GM12878 (cell line): ENCODE measurements around the gene HORMAD2. TPM values are rescaled to one million over a fixed set of nuclear protein-coding genes. Genes with fewer than 3 reads are reported as not detected.
A peak's percentile ranks its signal among the peaks of the same experiment; 100 is the strongest.

Source experiments
- ATAC-seq: fragments of 200-7000 bp; cut with Tn5 transposase; 3 replicates; pipeline ENCODE4 v1.9.1; 2020; ENCODE audit warnings: mild to moderate bottlenecking, moderate library complexity
- BruUV-seq: library from RNA; stranded (reverse); fragments of 400-500 nt; replicated peaks from 2 replicates; lab custom pipeline; 2021; lab: Mats Ljungman, UMichigan
- CTCF ChIA-PET: fragments of 300-600 bp; sonication (Branson Sonifier 250); formaldehyde crosslinking; extraction: SDS; loops from one replicate; lab custom pipeline; 2021; ENCODE audit warnings: inconsistent platforms; lab: Yijun Ruan, JAX
- POLR2A ChIA-PET: fragments of 350-600 bp; formaldehyde crosslinking; extraction: SDS; loops from one replicate; lab custom pipeline; 2021; ENCODE audit warnings: inconsistent platforms; lab: Charles Lee
- RAD21 ChIA-PET: fragments of 300-600 bp; sonication (Branson Sonifier 250); formaldehyde crosslinking; loops from one replicate; lab custom pipeline; 2023; ENCODE audit warnings: antibody characterized with exemption; ENCODE audit not compliant: unreplicated experiment; lab: Charles Lee
- SMC1A ChIA-PET: fragments of 300-600 bp; sonication (Branson Sonifier 250); formaldehyde crosslinking; loops from one replicate; lab custom pipeline; 2023; ENCODE audit not compliant: unreplicated experiment, uncharacterized antibody; lab: Charles Lee
- DNase-seq: peaks from one replicate; pipeline ENCODE4 v3.0.0-alpha.2; 2011; ENCODE audit warnings: low read depth, low spot score
- FAIRE-seq: peaks from 3 replicates; lab custom pipeline; 2011; peaks lifted over from hg19 to GRCh38; lab: Jason Lieb, UNC
- H2AFZ ChIP-seq: 2 replicates; pipeline ENCODE4 v1.6.0; 2011; ENCODE audit warnings: low read depth, low read length, control low read depth; ENCODE audit not compliant: control insufficient read depth
- H3K27ac ChIP-seq: 2 replicates; pipeline ENCODE4 v1.5.1; 2011; ENCODE audit warnings: control low read depth; ENCODE audit not compliant: control insufficient read depth, insufficient read depth
- H3K27me3 ChIP-seq, 2 experiments: replicated peaks in 1 of 2; 2 replicates each; pipeline versions ENCODE4 v1.6.0 to v1.6.1; 2011; ENCODE audit warnings: low read length in 1 of 2; ENCODE audit not compliant: control insufficient read depth in 2 of 2, insufficient read depth in 2 of 2
- H3K36me3 ChIP-seq, 2 experiments: 2 replicates each; pipeline ENCODE4 v1.5.1; 2011; ENCODE audit warnings: low read length in 1 of 2; ENCODE audit not compliant: control insufficient read depth in 2 of 2, insufficient read depth in 2 of 2
- H3K4me1 ChIP-seq: 2 replicates; pipeline ENCODE4 v1.6.1; 2011; ENCODE audit warnings: mild to moderate bottlenecking, low read length, moderate library complexity, mixed read lengths; ENCODE audit not compliant: control insufficient read depth, insufficient read depth
- H3K4me2 ChIP-seq: 2 replicates; pipeline ENCODE4 v1.6.0; 2011; ENCODE audit warnings: control low read depth; ENCODE audit not compliant: control insufficient read depth, insufficient read depth
- H3K4me3 ChIP-seq: fragments of 200-600 bp; sonication (generic); 2 replicates; pipeline ENCODE4 v1.5.1; 2016
- H3K79me2 ChIP-seq: 2 replicates; pipeline ENCODE4 v1.6.0; 2011; ENCODE audit warnings: low read length; ENCODE audit not compliant: control insufficient read depth, insufficient read depth
- H3K9ac ChIP-seq: 2 replicates; pipeline ENCODE4 v1.8.0; 2011; ENCODE audit warnings: low read length, control low read depth, mixed read lengths; ENCODE audit not compliant: control insufficient read depth, insufficient read depth
- H3K9me3 ChIP-seq: replicated peaks from 3 replicates; pipeline ENCODE4 v1.5.1; 2011; ENCODE audit warnings: mild to moderate bottlenecking, low read length; ENCODE audit not compliant: control insufficient read depth, insufficient read depth
- H4K20me1 ChIP-seq: 2 replicates; pipeline ENCODE4 v1.6.0; 2011; ENCODE audit not compliant: control insufficient read depth, insufficient read depth
- BHLHE40 ChIP-seq, 2 experiments: fragments of 450-650 bp in 1 of 2; IDR thresholded peaks; 2 replicates each; pipeline ENCODE4 v1.6.1; 2011 to 2017; ENCODE audit warnings: low read depth in 2 of 2, borderline replicate concordance in 1 of 2, improper control_type of control experiment in 1 of 2, low read length in 1 of 2, mild to moderate bottlenecking in 1 of 2
- SRF ChIP-seq, 2 experiments: IDR thresholded peaks; 2 replicates each; pipeline ENCODE4 v1.6.1; 2011; ENCODE audit warnings: low read depth in 2 of 2, low read length in 2 of 2, mild to moderate bottlenecking in 1 of 2, moderate library complexity in 1 of 2
- WGBS: methylation state at CpG from one replicate; pipeline ENCODE4 v1.1.6; 2016; ENCODE audit warnings: low lambda C conversion rate; ENCODE audit not compliant: insufficient replicate concordance, insufficient coverage; ENCODE audit errors: missing lambda C conversion rate; 5-methylcytosine and 5-hydroxymethylcytosine counted together
- in situ Hi-C: fragments of 300-500 bp; cut with MboI; formaldehyde crosslinking; loops from 9 replicates; pipeline ENCODE4 v1.14.3; 2018; ENCODE audit warnings: mixed read lengths
- intact Hi-C: fragments of 100-400 bp; cut with micrococcal nuclease; formaldehyde crosslinking; loops from one replicate; pipeline ENCODE4 v1.14.2; 2022; ENCODE audit not compliant: unreplicated experiment
- polyA plus RNA-seq, 11 experiments: library from polyadenylated mRNA; depleted of rRNA in 4 of 11; unstranded in 6 of 11; stranded (reverse) in 5 of 11; fragments of >200 nt; fragmentation: Nextera tagmentation in 4 of 11; fragmentation: Illumina TruSeq in 1 of 11; extraction: Ambion mirVana in 4 of 11; extraction: Trizol in 1 of 11; gene quantifications; 1 replicate in 1 of 11; 2 replicates in 10 of 11; pipeline versions ENCODE4 v1.2.1 to v1.2.3, GENCODE V29; 2011 to 2016; ENCODE audit warnings: inconsistent platforms in 2 of 11, missing spikeins in 2 of 11, low read depth in 1 of 11
- total RNA-seq, 4 experiments: library from RNA; depleted of rRNA in 3 of 4; stranded (reverse); fragments of >200 nt in 3 of 4; fragmentation: Illumina TruSeq in 1 of 4; extraction: Trizol in 1 of 4; gene quantifications; 2 replicates each; pipeline versions ENCODE4 v1.2.1 to v1.2.3, GENCODE V29; 2013 to 2021
- TF ChIP-seq, protein P1 (sequence below): fragments of 450-650 bp; IDR thresholded peaks from 2 replicates; pipeline ENCODE4 v1.6.1; 2017; ENCODE audit warnings: low read depth, mild to moderate bottlenecking, moderate library complexity
- TF ChIP-seq, protein P2 (sequence below): fragments of 450-650 bp; IDR thresholded peaks from 2 replicates; pipeline ENCODE4 v1.6.1; 2016; ENCODE audit warnings: mild to moderate bottlenecking

HORMAD2 gene
- total and polyA plus RNA-seq, 10 of the 15 experiments (the other 5 are each of a cell fraction or from before 2014, with no cell fraction given): 0.07 to 0.13 TPM; not detected in 8

DNA sequence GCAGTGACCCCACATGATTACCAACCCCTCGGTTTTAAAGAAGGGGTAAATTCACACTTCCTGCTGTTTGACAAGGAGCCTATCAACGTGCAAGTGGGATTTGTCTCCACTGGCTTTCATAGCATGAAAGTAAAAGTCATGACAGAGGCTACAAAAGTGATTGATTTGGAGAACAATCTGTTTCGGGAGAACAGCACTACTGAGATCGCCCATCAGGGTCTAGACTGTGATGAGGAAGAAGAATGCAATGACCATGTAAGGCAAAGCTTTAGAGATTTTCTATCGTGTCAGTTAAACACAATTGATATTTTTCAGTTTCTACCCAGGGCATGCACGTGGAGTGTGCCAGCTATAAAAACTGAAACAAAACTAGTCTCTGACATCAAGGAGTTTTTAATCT lies 41.7 kb downstream of the HORMAD2 start:
- H3K9me3 ChIP-seq: no peaks in the 10 kb centered on the region
- DNase-seq (peak; percentile 2), FAIRE-seq (no peak)
- RAD21 ChIA-PET: interaction anchor here (1.3 kb wide), 1 partner anchor 56 kb away, joined by 3 read pairs; no protein-coding TSS in a partner anchor
- in situ Hi-C loops: no loop called here
- TF ChIP-seq, protein P1, sequence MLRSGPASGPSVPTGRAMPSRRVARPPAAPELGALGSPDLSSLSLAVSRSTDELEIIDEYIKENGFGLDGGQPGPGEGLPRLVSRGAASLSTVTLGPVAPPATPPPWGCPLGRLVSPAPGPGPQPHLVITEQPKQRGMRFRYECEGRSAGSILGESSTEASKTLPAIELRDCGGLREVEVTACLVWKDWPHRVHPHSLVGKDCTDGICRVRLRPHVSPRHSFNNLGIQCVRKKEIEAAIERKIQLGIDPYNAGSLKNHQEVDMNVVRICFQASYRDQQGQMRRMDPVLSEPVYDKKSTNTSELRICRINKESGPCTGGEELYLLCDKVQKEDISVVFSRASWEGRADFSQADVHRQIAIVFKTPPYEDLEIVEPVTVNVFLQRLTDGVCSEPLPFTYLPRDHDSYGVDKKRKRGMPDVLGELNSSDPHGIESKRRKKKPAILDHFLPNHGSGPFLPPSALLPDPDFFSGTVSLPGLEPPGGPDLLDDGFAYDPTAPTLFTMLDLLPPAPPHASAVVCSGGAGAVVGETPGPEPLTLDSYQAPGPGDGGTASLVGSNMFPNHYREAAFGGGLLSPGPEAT: no peak
- TF ChIP-seq SRF (IDR thresholded peaks at IDR 0.05; ENCODE audit: low read depth in 2 of 2, low read length in 2 of 2): peak; percentile 50 to 57; a peak in 2 of 4 replicates
- TF ChIP-seq, protein P2, sequence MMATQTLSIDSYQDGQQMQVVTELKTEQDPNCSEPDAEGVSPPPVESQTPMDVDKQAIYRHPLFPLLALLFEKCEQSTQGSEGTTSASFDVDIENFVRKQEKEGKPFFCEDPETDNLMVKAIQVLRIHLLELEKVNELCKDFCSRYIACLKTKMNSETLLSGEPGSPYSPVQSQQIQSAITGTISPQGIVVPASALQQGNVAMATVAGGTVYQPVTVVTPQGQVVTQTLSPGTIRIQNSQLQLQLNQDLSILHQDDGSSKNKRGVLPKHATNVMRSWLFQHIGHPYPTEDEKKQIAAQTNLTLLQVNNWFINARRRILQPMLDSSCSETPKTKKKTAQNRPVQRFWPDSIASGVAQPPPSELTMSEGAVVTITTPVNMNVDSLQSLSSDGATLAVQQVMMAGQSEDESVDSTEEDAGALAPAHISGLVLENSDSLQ: 0 out of 2 replicates have a peak, but pooled peaks have one; percentile 23
- TF ChIP-seq BHLHE40 (IDR thresholded peaks at IDR 0.05; ENCODE audit: borderline replicate concordance in 1 of 2, low read depth in 2 of 2, low read length in 1 of 2): peak; percentile 37 to 53; a peak in 2 of 4 replicates
- TF ChIP-seq, all 136 proteins: peak for 3
- Histone ChIP-seq H4K20me1 (no peaks in the 10 kb centered on the region), H3K9ac (no peak overlapping the region), H3K27ac (no peak overlapping the region), H2AFZ (no peak overlapping the region), H3K4me1 (no peaks in the 10 kb centered on the region), H3K36me3 (no peaks in the 10 kb centered on the region), H3K4me3 (no peak overlapping the region), H3K79me2 (no peaks in the 10 kb centered on the region), H3K4me2 (no peak overlapping the region), H3K27me3 (no peaks in the 10 kb centered on the region)
- peak; percentile 92 for ATAC-seq
- ChIA-PET SMC1A (interaction anchor here (1.4 to 3.0 kb wide), 3 partner anchors 10 to 63 kb away, joined by 4 to 9 read pairs (median 6); no protein-coding TSS in a partner anchor), CTCF (interaction anchor here (1.2 to 7.6 kb wide), 3 partner anchors 10 to 166 kb away, joined by 3 to 59 read pairs (median 4); no protein-coding TSS in a partner anchor), POLR2A (interaction anchor here (0.5 kb wide), 1 partner anchor 201 kb away, joined by 3 read pairs; no protein-coding TSS in a partner anchor)
- 24% methylated on average over 6 of the region's 6 CpGs for WGBS
- BruUV-seq: no TSS peak
- intact Hi-C loops: no loop called here
